CD4-positive, alpha-beta T cell treated with Interleukin-15 for 1 hour (primary cell): ENCODE data around the gene KRTAP5-1.
A peak's percentile ranks its signal among the peaks of the same experiment; 100 is the strongest.
"Not testable (repeated sequence)": the region's sequence is repeated elsewhere in the genome, so short reads cannot be mapped to it uniquely, and the experiment has no call there.

Experiments
- DNase-seq: peaks from one replicate; pipeline ENCODE4 v3.0.0-alpha.2; 2020

The KRTAP5-1 gene, protein sequence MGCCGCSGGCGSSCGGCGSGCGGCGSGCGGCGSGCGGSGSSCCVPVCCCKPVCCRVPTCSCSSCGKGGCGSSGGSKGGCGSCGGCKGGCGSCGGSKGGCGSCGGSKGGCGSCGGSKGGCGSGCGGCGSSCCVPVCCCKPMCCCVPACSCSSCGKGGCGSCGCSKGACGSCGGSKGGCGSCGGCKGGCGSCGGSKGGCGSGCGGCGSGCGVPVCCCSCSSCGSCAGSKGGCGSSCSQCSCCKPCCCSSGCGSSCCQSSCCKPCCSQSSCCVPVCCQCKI

DNA sequence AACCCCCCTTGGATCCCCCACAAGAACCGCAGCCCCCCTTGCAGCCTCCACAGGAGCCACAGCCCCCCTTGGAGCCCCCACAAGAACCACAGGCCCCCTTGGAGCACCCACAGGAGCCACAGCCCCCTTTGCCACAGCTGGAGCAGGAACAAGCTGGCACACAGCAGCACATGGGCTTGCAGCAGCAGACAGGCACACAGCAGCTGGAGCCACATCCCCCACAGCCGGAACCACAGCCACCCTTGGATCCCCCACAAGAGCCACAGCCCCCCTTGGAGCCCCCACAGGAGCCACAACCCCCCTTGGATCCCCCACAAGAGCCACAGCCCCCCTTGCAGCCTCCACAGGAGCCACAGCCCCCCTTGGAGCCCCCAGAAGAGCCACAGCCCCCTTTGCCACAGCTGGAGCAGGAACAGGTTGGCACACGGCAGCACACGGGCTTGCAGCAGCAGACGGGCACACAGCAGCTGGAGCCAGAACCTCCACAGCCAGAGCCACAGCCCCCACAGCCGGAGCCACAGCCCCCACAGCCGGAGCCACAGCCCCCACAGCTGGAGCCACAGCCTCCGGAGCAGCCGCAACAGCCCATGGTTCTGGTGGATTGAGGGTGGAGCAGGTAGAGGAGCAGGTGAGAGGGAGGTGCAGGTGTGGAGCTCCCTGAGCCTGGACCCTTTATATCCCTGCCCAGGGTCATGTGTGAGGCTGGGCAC is at the start of gene KRTAP5-1:
TSS of gene KRTAP5-1 (minus strand) at position 623 of the 710 bp plus-strand sequence. CDS start at position 589, 34 bp downstream.
- not testable (repeated sequence) for DNase-seq

DNA sequence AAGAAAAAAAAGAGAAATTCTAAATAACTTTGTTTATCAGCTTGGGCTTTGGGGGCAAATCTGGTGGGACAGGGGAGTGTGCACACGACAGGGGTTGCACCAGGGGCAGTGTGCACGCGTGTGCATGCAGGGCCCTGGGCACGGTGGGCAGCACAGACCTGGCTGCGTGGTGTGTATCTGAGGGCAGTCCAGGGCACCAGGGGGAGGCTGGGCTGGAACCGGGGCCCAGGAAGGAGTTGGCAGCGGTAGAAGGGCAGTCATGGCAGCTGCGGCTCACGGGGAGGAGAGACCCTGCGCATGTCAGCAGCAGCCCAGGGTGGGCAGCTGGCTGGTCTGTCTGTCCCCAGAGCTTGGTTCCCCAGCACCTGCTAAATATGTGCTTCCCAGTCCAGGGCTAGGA is 48.8 kb upstream of the KRTAP5-1 start:
- no peak for DNase-seq

DNA sequence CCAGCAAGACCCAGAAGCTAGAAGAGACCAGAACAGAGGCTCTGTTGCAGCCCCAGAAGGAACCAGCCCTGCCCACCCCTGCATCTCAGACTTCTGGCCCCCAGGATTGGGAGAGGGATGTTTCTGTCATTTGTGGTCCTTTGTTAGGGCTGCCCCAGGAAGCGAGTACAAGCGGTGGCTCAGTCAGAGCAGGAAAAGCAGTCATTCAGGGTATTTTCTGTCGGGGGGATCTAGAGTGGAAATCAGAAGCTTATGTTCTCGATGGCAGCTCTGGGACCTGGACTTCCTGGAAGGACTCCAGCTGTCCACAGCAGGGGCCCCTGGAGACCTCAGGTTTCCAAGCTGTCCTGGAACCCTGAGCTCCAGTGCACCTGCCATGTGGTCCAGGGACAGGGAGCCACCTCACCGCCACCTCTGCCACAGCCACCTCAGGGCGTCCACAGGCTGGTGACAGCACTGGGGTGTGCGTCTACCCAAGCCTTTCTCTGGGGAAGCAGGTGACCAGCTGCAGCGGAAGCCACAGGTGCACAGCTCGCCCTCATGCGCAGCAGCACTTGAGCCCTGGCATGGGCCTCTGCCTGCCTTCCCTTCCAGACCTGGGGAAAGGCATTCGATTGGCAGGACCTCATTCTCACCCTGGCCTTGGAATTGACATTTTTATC is 47.1 kb upstream of the KRTAP5-1 start:
- DNase-seq = no peak

DNA sequence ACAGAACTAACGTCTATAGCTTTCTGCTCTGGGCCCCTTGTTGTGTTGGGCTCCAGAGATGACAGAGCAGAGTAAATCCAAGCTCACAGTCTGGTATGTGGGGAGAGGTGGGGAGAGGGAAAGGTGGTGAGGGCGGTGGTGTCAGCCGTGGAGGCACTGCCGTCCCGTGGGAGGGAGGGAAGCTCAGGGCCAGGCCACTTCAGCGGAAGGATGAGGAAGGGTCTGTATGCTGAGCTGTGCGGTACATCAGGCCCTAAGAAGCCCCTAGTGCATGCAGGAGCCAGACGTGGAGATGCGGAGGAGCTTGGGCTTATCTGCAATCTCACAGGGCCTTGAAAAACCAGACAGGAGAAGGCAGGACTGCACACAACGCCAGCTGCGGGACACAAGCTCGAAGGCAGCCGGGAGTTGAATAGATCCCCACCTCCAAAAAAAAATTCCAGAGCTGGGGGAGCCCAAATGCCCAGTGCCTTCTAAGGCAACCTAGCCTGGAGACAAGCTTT is 46.0 kb upstream of the KRTAP5-1 start:
- no peak for DNase-seq

DNA sequence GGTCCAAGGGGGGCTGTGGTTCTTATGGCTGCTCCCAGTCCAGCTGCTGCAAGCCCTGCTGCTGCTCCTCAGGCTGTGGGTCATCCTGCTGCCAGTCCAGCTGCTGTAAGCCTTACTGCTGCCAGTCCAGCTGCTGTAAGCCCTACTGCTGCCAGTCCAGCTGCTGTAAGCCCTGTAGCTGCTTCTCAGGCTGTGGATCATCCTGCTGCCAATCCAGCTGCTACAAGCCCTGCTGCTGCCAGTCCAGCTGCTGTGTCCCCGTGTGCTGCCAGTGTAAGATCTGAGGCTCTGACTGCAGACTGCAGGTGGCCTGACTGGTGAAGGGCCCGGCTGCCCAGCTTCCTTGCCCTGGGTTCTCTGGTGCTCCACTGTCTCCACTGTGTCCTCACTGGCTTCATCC is 45.2 kb upstream of the KRTAP5-1 start:
- DNase-seq = no peak

DNA sequence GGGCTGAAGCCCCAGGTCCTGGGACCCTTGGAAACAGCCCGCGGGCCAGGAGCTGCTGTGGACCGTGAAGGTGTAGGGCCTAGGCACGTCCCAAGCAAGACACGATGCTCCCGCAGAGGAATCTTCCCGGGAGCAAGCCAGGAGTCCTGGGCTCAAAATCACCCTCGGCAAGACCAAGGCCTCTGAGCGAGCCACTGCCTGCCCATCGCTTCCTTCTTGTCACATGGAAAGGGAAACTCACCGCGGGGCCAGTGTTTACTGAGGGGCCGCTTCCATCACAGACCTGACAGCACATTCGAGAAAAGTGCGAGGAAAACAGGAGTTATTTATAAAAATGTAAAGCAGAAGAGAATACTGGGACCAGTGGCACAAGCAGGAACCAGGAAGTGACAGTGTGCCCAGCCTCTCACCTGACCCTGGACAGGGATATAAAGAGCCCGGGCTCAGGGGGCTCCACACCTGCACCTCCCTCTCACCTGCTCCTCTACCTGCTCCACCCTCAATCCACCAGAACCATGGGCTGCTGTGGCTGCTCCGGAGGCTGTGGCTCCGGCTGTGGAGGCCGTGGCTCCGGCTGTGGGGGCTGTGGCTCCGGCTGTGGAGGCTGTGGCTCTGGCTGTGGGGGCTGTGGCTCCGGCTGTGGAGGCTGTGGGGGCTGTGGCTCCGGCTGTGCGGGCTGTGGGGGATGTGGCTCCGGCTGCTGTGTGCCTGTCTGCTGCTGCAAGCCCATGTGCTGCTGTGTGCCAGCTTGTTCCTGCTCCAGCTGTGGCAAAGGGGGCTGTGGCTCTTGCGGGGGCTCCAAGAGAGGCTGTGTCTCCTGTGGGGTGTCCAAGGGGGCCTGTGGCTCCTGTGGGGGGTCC is 44.5 kb upstream of the KRTAP5-1 start, which contains the start of gene KRTAP5-5:
TSS of gene KRTAP5-5 (plus strand) at position 450 of the 860 bp plus-strand sequence. CDS start at position 516, 66 bp downstream.
- no peak for DNase-seq

DNA sequence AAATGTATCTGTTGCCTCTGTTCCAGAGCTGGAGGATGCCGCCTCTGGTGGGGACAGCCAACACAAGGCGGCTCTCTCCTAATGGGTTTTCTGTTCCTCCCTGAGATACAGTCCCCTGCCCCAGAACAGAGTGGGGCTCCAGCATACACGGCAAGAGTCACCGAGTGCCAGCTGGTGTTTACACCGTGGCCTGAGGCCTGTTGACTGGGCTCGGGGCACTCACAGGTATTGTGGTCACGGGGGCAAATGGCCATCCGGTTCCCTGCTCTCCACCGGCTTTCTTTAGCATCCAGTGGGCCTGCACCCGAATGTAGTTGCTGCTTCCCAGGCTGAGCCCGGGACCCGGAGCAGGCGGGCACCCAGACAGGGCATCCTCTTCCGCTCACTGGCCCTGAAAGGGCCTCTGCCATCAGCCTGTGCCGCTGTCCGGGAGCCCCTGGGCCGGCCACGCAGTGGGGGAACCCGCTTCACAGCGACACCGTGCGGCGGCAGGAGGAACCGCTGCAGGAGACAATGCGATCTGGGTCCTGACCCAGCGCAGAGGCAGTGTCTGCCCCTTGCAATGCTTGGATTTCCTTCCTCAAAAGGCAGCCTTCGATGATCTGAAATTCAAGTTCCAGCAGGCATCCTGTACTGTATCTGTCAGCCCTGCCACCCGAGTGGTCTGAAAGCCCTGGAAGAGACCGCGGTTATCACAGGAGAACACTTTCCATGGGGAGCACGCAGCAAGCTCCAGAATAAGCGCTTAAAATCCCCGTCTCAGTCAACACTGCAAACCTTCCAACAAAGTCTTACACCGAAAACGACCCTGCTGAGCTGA is 43.6 kb upstream of the KRTAP5-1 start:
- peak; percentile 45 for DNase-seq

DNA sequence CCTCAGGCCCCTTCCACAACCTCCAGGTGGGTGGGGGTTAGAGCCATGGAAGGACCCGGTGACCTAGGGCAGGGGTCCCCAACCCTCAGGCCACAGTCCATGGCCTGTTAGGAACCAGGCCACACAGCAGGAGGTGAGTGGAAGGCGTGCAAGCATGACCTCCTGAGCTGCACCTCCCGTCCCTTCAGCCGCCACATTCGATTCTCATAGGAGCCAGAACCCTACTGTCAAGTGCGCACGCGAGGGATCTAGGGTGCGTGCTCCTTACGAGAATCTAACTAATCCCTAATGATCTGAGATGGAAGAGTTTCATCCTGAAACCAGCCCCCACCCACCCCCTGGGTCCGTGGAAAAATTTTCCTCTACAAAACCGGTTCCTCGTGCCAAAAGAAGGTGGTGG is 40.5 kb upstream of the KRTAP5-1 start:
- no peak for DNase-seq

DNA sequence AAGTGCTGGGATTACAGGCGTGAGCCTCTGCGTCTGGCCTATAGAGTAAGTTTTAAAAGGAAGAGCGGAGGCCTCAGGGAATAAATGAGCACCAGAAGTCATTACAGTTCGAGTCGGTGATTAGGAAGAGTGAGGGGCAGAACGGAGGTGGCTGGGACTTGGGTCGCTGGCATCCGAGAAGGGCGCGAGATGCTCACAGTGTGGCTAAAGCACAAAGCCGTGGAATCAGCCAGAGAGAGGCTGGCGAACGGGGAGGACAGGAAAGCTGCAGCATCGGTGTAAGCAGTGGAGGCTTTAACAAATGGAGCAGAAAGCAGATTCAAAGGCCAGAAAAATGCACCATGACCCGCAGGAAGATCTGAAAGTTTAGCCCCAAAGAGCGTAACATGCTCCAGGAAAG is 39.5 kb upstream of the KRTAP5-1 start:
- DNase-seq = no peak

DNA sequence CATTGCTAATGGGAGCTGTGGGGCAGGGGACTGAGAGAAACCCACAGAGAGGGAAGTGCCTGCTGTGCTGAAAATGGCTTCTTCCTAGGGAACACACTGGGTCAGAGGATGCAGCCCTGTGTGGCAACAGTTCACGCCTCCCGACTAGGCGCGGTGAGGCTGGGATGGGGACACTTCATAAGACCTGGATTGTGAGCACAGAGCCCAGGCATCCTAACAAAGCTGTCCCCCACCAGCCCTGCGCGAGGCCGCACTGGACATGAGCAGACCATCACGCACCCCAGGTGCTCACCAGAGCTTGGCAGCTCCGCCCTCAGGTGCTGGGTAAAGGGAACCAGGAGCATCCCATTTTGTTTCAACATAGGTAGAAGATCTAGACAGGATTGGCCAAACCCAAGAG is 38.6 kb upstream of the KRTAP5-1 start:
- DNase-seq = no peak

DNA sequence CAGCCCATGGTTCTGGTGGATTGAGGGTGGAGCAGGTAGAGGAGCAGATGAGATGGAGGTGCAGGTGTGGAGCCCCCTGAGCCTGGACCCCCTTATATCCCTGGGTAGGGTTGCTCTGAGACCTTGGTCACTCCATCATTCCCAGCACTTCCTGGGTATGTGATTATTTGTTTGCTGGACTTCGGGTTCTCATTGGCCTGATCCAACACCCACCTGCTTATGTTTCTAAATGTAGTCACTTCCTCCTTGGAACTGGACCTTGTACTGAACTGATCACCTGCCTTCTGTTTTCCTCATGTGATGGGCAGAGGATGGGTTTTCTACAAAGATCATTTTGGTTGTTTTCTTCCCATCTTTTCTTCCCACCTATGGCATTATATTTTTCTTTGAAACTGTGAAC is 37.0 kb upstream of the KRTAP5-1 start, which contains the start of gene KRTAP5-4:
TSS of gene KRTAP5-4 (minus strand) at position 53 of the 400 bp plus-strand sequence. CDS start at position 8, 45 bp downstream.
- DNase-seq = no peak

DNA sequence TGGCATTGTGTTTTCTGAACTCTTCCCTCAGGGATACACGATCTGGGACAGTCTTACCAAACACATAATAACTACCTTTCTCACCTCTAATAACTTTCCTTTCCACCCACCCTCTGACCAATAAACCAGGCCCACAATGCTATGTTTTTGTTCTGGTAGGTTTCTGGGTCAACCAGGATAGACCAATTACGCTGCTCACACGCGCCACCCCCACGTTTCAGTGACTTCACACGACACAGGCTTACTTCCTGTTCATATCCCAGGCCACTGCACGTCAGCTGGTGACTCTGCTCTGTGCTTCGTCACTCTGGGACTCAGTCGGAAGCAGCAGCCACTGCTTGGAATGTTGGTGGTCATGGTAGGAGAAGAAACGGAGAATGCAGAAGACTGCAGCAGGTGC is 34.4 kb upstream of the KRTAP5-1 start:
- DNase-seq = no peak

DNA sequence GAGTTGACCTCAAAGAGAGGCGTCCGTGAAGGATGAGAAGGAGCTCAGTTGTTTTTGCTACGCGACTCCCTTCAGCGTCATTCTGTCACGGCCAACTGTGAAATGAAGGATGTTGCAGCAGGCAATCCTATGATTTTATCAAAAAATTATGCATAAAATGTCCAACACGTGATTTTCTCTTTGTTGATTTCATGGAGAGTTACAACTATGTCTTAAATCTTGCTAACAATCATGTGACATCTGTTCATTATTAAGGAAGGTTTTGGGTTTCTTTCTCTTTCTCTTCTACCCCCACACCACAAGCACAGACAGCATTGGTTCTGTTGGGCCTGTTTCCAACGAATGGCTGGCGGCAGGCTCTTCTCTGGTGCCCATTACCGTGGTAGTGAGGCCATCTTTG is 33.1 kb upstream of the KRTAP5-1 start:
- DNase-seq = no peak

DNA sequence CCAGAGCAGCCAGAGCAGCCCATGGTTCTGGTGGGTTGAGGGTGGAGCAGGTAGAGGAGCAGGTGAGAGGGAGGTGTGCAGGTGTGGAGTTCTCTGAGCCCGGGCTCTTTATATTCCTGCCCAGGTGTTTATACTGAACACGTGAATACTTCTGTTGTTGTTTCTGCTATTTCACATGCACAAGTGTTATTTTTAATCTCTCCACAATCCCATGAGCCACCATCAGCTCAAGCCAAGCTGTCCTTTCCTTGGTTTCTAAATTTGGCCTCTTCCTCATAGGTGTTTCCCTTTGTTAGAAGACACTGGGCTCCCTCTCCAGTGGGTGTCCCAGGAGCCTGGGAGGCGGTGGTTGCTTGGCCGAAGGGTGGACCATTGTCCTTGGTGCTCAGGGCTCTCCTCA is 23.3 kb upstream of the KRTAP5-1 start, which contains the start of gene KRTAP5-3:
TSS of gene KRTAP5-3 (minus strand) at position 101 of the 400 bp plus-strand sequence. CDS start at position 23, 78 bp downstream.
- no peak for DNase-seq

DNA sequence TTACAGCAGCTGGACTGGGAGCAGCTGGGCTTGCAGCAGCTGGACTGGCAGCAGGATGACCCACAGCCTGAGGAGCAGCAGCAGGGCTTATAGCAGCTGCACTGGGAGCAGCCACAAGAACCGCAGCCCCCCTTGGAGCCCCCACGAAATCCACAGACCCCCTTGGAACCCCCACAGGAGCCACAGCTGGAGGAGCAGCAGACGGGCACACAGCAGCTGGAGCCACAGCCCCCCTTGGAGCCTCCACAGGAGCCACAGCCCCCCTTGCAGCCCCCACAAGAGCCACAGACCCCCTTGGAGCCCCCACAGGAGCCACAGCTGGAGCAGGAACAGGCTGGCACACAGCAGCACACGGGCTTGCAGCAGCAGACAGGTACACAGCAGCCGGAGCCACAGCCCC is 22.8 kb upstream of the KRTAP5-1 start:
- not testable (repeated sequence) for DNase-seq

DNA sequence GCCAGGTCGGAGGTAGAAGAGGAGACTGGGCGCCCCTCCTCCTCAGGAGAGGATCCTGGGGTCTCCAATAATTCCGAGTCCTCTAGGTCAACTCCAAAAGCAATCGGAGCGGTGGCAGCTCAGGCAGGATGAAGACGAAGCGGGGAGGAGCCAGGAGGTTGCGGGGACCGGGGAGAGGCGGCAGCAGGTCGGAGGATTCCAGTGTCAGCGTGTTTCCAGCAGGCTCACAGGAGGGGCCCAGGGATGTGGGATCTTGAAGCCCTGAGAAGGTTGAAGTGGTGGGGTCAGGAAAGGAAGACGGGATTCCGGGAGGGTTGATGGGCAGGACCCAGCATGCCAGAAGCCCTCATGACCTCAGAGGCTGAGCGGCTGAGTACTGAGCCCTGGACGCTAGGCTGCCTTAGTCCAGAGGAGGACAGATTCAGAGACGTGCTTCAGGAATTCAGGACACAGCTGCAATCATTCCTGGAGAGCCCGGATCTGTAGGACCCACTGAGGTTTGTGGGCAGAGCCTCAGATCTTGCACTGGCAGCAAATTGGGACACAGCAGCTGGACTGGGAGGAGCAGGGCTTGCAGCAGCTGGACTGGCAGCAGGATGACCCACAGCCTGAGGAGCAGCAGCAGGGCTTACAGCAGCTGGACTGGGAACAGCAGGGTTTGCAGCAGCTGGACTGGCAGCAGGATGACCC is 22.2 kb upstream of the KRTAP5-1 start:
- not testable (repeated sequence) for DNase-seq

DNA sequence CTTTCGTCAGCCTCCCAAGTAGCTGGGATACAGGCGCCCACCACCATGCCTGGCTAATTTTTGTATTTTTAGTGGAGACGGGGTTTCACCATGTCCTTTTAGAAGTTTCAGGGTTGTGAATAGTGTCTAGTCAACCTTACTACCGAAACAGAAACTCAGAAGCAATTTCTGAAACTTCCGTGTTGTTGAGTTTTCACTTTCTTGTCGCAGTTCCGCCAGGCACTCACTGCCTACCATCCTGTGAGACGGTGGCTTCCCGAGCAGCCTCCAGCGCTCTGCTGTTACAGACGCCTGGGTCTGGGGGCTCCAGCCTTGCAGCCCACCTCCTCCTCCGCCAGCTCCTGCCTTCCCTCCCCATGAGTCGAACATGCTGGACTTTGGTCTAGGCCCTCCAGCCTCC is 20.8 kb upstream of the KRTAP5-1 start:
- DNase-seq = not testable (repeated sequence)

DNA sequence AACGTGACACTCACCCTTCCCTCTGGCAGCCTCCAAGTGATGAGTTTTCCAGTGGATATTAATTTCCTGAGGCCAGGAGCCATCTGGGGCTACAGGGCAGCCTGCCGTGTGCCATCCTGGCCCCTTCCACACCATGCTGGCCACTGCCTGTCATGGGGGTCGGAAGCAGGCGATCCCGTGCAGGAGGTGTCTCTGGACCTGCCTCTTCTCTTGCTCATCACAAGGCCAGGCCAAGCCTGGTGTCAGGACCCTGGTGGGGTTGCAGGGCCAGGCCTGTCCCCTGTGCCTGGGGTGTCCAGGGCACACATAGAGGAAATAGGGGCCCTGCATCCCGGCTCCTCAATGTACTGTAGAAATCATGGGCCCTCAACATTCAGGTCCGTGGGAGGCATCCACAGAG is 19.6 kb upstream of the KRTAP5-1 start:
- no peak for DNase-seq

DNA sequence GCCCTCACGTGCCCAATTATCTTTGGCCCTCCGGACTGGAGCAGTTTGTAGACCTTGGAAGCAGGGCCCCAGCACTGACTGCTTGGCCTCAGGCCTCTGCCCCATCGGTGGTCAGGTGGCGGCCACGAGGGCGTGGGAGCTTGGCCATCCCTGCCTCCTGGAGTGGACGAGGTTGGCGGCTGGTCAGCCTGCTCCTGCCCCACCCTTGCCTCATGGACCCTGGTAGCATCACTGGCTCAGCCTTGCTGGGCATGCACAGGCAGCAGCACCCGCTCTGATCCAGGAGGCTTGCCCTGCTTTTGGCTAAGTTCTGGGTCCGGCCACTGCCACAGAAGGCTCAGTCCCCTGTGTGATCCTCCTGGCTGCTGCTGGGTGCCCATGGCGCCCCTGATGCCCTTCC is 19.1 kb upstream of the KRTAP5-1 start:
- no peak for DNase-seq

DNA sequence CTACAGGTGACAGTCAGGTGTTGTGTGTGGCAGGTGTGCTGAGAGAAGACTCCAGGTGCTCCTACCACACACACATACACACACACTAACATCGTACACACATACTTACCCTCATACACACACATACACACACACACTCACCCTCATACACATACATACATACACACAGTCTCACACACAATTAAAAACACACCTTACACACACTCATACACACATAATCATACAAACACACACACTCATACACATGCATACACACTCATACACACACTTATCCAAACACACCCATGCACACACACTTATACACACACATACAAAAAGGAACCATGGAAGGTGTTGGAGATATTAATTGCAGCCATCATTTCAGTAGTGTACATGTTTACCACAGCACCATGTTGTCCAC is 18.5 kb upstream of the KRTAP5-1 start:
- no peak for DNase-seq

DNA sequence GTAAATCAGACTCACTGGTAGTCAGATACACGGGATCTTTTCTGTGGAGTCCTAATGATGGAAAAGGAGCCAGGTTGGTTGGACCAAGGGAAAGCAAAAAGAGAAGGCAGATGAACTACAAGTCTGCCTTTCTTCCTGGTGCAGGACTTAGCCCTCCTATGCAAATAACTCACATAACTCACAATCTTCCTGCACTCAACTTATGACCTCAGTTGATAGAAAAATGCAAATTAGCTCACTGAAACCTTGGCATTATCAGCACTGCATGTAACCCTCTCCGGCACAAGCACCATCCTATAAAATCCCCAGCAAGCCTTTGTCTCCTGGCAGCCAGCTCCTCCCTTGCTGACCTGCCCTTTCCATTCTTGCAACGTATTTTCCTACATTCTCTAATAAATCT is 16.6 kb upstream of the KRTAP5-1 start:
- not testable (repeated sequence) for DNase-seq
